GM19397 (cell line): Measurements from ENCODE around the gene IL1R2.

Experiments
- ATAC-seq: cut with Tn5 transposase; IDR thresholded peaks from one replicate; pipeline ENCODE4 v1.9.1; 2021; ENCODE audit warnings: mild to moderate bottlenecking, moderate library complexity; ENCODE audit not compliant: unreplicated experiment

Gene IL1R2, protein sequence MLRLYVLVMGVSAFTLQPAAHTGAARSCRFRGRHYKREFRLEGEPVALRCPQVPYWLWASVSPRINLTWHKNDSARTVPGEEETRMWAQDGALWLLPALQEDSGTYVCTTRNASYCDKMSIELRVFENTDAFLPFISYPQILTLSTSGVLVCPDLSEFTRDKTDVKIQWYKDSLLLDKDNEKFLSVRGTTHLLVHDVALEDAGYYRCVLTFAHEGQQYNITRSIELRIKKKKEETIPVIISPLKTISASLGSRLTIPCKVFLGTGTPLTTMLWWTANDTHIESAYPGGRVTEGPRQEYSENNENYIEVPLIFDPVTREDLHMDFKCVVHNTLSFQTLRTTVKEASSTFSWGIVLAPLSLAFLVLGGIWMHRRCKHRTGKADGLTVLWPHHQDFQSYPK

DNA sequence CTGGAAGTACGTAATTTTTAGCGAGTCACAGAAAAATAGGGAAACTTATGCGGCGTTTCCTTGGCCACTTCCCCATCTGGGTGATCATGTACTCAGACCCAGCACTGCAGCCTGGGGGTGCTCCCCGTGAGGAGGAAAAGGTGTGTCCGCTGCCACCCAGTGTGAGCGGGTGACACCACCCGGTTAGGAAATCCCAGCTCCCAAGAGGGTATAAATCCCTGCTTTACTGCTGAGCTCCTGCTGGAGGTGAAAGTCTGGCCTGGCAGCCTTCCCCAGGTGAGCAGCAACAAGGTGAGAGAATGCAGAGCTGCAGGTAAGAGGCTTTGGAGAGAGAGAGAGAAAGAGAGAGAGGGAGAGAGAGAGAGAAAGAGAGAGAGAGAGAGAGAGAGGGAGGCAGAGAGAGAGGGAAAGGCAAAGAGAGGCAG lies at the start of gene IL1R2:
Gene IL1R2, plus strand, starts transcription at position 240 of the 425 bp plus-strand sequence. CDS start 16,616 bp downstream, outside the sequence.
- no peak for ATAC-seq

DNA sequence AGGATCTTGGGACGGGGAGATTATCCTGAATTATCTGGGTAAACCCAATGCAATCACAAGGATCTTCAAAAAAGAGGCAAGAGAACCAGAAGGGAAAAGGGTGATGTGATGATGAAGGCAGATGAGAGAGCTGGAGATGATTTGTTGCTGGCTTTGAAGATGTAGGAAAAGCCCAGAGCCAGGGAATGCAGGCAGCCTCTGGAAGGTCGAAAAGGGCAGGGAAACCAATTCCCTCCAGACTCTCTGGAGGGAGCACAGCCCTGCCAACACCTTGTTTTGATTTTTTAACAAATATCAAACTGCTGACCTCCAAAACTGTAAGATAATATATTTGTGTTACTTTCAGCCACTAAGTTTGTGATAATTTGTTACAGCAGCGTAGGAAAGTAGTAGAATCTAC lies 48.9 kb upstream of the IL1R2 start:
- ATAC-seq: no peak

DNA sequence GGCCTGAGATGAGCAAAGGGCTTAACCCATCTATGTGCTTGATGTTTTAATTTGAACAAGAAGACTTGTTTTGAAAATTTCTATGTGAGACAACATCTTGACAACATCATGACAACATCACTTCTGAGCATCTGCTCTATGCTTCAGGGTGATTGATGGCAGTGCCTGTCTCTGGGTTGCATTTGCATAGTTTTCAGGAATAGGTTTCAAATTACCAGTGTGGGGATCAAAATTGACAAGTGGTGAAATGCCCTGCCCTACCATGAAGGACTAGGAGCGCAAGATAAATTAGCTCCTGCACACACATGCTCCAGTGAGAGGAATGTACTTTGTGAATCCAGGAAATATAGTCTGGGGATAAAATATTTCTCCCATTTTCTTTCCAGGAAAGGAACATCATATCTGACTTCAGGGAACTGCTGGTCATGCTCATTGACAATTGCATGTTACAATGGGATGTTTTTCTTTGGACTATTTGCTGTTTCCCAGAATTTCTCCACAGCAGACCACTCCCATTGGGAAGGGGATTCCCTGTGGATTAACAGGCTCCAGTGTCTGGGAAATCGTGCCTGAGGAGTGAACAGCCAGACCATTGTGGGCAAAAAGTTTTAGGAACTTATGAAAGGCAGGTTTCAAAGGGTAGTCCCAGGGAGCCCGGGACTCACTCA lies 45.3 kb upstream of the IL1R2 start:
- no peak for ATAC-seq

DNA sequence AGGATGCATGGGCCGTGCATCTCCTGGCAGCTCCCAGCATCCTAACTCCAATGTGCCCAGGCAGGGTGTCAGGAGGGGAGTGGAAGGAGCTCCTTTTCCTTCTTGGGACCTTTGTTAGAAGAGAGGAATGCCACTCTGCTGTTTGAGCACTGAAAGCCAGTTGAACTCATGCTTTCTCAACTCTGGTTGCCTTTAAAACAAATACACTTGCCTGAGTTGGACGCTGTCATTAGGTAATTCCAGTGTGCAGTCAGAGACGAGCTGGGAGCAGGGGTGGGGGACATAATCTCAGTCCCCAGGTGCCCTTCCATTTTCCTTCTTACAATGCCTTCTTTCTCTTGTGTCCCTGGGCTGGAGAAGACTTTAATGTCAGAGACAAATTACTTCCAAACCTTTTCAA lies 44.4 kb upstream of the IL1R2 start:
- no peak for ATAC-seq

DNA sequence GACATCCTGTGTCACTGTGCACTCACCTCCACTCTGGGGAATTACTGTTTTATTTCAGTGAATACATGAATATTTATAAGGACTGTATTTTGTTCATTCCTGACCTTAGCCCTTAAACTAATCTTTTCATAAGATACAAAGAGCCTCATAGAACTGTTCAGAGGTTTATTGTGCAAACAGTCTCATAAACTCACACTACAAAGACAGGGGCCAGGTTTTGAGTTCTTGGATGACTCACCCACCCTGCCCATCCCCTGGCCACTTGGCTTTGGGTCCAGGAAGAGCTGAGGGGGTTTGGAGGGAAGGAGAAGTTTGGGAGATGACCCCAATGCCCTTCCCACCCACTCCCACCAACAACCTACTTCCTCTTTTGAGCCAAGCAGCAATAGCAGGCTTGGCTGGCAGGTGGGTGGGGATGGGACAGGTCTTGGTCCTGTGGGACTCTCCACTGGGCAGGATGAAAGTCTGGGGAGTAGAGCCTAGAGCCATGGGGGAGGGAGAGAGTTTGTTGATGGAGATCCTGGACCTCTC lies 43.1 kb upstream of the IL1R2 start:
- no peak for ATAC-seq

DNA sequence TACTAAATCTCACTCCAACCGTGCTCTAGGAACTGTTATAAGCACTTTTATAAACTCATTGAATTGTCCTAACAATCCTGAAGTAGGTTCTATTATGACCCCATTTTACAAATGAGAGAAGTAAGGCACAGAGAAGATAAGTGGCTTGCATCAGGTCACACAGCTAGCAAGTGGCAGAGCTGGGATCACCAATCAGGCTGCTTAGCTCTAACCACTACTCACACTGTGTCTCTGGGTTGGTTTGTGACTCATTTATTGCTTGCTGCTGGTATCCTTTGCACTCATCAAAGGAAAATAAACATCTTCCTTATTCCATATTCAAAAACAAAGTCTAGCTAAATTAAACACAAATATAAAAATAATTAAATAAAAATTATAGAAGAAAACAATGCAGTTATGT lies 42.5 kb upstream of the IL1R2 start:
- no peak for ATAC-seq

DNA sequence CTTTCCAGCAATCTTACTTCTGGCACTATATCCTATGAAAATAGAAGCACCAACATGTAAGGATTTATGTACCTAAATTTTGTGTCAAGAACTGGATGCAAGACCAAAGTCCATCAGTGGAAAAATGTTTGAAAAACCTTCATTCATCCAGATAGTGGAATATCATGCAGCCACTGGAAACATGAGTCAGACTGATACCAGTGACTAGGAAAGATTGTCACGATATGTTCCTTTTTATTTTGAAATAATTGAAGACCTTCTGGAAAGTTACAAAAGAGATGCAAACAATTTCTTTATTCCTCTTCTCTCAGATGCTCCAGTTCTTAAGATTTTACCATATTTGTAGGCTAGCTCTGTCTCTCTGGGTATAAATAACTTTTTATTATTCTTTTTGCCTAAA lies 40.5 kb upstream of the IL1R2 start:
- ATAC-seq: no peak

DNA sequence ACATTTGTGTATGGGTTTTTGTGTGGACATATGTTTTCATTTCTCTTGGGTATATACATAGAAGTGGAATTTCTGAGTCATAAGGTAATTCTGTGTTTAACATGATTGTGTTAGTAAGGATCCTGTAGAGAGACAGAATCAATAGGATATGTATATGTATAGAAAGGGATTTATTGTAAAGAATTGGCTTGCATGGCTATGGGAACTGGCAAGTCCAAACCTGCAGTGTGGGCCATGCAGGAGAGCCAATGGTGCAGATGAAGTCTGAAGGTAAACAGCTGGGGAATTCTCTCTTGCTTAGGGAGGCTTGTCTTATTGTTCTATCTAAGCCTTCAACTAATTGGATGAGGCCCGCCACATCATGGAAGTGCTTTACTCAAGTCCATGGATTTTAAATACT lies 39.2 kb upstream of the IL1R2 start:
- ATAC-seq: no peak

DNA sequence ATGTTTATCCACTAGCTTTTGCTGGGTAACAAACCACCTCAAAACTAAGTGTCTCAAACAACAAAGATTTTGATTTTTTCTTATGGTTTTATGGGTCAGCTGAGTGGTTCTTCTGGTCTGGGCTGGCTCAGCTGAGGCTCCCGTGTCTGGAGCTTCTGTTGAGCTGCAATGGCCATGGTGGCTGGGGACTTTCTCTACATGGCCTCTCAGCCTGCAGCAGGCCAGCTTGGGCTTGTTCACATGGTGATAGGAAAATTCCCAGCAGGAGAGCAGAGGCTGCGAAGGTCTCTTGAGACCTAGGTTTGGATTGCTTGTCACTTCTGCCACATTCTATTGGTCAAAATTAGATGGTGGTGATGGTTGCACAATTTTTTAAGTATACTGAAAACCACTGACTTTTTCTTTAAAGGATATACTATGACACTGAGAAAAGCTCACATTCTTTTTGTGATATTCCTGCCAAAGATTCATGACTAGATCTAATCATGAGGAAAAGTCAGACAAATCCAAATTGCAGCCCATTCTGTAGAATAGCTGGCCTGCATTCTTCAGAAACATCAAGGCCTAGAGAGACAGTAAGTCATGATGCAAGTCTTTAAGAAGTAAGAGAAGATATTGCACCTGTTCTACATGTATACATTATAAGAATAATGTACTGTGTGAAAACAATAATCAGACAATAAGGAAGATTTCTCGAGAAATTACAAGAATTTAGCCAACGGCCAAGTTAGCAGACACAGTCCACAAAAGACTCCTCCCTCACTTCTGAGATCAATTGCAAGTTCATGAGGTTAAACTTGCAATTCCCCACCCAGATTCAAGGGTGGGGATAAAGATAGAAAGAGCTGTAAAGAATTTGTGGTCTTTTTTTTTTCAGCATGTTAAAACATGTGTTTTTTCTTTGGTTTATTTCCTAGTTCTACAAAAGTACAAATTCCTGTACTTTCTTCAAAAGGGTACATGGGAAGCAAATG lies 35.0 kb upstream of the IL1R2 start:
- ATAC-seq: no peak

DNA sequence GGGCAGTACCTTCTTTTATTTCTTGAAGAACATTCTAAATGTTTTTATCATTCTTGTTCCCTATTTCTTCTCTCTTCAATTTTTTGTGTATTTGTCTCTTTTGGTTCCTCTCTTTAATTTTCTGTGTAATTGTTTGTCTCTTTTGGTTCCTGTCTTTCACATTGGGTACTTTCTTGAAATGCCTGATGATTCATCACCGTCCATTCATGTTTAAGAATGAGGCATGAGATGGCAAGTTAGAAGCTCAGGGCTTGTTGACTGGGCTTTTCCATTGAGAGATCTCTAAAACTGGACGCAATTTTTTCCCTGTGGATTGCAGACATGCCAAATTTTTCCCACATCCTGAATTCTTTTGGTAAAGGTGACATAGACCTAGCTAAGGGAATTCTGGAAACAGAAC lies 33.7 kb upstream of the IL1R2 start:
- no peak for ATAC-seq

DNA sequence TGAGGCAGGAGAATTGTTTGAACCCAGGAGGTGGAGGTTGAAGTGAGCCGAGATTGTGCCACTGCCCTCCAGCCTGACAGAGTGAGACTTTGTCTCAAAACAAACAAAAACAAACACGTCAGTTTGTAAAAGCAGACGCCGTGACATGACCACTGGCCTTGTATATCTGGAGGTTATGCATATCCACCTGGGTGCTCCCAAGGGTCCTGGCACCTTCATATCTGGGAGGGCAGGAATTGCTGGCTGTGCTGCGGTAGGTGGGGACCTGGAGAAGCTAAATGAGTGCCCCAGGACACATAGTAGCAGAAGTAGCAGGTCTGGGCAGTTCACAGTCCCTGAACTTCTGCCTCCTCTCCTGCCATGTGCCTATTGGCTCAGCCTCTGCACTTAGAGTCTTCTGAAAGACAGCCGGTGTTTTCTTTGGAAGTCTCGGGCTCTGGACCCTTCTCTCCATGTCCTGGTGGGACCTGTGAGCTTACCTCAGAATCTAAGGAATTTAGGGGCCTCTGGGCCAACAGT lies 30.9 kb upstream of the IL1R2 start:
- ATAC-seq: no peak

DNA sequence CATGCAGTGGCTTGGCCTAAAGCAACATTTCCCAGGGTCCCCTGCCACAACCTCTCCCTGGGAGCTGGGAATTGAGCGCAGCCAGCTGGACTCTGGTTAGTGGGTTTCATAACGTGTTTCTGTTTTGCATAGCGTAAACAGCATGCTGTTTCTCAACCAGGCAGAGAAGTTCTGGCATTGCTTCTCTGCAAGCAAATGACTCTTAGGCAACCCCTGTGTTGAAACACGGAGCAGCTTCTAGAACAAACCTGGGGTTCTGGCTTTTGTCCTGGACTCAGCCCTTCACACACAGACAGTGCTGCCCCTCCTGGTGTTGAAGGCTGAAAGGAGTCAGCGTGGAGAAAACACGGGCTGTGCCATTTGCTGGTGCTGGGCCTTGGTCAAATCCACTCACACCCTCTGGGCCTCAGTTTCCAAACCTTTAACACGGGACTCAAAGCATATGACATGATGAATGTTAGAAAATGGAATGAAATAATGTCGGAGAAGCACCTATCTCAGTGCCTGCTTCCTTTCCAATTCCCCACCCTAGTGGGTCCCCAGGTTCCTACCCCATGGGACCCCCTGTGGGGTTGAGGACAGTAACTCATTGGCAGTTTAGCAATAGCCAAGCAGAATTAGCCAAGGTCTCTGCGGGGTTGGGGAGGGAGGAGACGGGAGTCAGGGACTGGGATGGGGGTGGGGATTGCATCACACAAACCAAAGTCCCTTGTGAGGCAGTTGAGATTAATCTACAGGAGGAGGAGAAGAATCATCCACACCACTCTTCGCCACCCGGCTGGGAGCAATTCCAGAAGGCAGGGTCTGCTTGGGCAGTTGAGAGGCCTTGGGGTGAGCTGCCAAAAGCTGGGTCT lies 30.2 kb upstream of the IL1R2 start:
- ATAC-seq: no peak

DNA sequence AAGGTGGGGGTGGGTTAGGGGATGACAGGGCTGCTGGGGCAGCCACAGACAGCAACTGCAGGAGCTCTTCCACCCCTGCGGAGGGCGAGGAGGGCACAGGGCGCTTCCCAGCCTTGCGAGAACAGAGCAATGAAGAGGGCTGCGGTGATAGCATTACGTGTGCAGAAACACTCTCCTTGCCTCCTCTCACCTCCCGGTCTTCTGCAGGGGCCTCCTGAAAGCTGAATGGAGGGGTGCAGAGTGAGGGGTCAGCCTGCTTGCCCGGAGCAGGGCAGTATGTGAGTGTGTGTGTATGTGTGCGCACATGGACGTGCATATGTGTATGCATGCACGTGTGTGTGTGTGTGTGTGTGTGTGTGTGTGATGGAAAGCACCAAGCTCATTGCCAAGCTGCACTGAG lies 29.5 kb upstream of the IL1R2 start:
- ATAC-seq: no peak

DNA sequence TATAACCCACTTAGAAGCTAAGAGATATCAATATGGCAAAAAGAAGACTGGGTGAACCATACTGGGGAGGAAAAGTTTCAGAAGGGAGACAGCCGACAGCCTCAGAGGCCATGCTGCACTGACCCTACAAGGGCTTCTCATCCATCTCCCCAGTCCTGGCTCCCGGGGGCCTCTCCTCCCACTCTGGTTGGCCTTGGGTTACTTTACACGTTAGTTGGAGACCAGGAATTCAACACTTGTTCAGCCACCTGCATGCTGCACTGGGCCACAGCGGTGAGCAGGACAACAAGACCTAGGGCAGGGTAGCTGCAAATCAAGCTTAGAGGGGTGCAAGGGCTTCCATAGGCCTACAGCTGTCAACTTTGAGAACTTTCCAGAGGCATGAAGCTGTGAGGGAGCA lies 28.6 kb upstream of the IL1R2 start:
- ATAC-seq: no peak

DNA sequence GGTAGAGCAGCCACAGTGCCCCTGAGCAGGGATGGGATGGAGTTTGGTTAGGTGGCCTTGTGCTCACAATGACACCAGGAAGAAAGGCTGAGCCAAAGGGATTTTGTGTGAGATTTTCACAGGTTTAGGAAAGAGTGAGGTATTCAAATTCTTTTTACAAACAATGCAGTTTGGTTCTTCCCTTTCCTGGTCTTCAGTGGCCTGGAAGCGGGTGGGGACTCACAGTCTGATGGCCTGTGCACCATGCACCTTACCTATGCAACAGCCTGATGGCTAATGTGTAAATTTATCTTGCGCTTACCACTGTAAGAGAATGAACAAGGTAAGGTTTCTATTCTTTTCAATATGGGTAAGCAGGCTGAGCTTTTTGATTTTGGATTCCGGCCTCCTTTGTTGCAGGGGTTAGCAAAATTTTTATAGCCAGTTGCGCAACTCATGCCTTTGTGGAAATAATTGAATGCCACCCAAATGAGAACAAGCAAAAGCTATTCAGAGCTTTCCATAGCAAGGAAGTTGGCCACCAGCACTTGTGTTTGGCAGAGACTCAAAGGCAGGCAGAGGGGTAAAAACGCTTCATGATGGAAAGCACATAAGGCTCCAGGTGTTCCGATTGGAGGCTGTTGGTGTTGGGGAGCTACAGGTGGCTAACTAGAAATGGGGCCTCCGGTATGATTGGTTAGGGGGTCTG lies 23.8 kb upstream of the IL1R2 start:
- ATAC-seq: no peak

DNA sequence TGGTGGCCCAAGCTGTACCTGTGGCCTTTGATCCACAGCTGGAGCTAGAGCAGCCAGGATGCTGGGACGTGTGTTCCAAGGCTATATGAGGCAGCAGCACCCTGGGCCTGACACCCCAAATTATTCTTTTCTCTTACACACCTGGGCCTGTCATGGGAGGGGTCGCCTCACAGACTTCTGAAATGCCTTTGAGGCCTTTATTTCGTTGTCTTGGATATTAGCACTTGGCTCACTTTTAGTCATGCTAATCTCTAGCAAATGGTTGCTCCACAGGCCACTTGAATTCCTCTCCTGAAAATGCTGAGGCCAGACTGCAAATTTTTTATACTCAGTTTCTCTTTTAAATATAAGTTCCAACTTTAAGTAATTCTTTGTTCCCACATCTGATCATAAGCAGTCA lies 22.0 kb upstream of the IL1R2 start:
- no peak for ATAC-seq

DNA sequence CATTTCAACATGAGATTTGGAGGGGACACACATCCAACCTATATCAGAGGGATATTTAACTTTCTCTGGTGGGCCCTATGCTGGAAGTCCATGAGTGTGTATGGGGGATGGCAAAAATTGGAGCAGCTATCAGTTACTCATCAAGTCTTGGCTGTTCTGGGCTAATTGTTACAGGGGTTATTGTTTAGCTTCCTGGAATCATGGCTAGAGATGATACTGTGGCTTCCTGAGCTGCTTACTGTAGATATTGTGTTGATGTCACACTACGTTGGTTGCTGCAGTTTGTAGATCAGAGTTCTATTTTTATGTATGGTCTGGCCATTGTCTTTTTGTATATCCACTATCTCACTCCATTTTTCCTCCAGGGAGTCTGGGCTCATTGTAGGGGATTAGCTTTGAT lies 20.9 kb upstream of the IL1R2 start:
- ATAC-seq: no peak

DNA sequence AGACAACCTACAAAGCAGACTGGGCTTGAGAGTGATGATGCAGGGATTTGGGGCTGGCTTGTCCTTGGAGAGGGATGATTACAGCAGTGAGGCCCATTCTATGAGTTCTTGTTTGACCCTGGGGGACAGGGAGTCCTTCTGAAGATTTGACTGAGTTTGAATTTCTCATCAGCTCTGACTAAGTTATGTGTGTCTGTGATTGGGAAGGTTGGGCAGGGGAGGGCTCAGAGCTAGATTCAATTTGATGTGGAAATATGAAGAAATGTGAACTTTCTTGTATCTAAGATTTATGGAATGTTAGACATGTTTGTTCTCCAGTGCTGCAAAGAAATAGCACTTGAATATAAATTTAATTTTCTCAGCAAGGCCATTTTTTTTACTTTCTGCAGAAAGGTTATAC lies 19.9 kb upstream of the IL1R2 start:
- no peak for ATAC-seq
